Fibroblast of lung (primary cell): ENCODE data around the gene TTC23. TPM values are rescaled to one million over a fixed set of nuclear protein-coding genes. Genes with fewer than 3 reads are reported as not detected.

Experiments used
- DNase-seq, 2 donors: peaks; one replicate each; pipeline versions ENCODE4 v3.0.0 to v3.0.0-alpha.2; 2010; ENCODE audit warnings: low read depth in 2 of 2
- H2AFZ ChIP-seq: 2 replicates; pipeline ENCODE4 v1.5.1; 2012; ENCODE audit warnings: low read length, control low read depth, inconsistent platforms
- H3K27ac ChIP-seq: 2 replicates; pipeline ENCODE4 v1.5.1; 2011; ENCODE audit warnings: low read length, control low read depth; ENCODE audit not compliant: insufficient read depth
- H3K27me3 ChIP-seq: 2 replicates; pipeline ENCODE4 v1.5.1; 2011; ENCODE audit warnings: mild to moderate bottlenecking, low read length; ENCODE audit not compliant: control insufficient read depth, insufficient read depth
- H3K36me3 ChIP-seq: 2 replicates; pipeline ENCODE4 v1.5.1; 2011; ENCODE audit warnings: low read length; ENCODE audit not compliant: control insufficient read depth, insufficient read depth
- H3K4me1 ChIP-seq: 2 replicates; pipeline ENCODE4 v1.5.1; 2011; ENCODE audit warnings: low read length; ENCODE audit not compliant: control insufficient read depth, insufficient read depth; ENCODE audit errors: extremely low read depth
- H3K4me2 ChIP-seq: 2 replicates; pipeline ENCODE4 v1.5.1; 2011; ENCODE audit warnings: low read length, control low read depth; ENCODE audit not compliant: insufficient read depth; ENCODE audit errors: extremely low read depth
- H3K4me3 ChIP-seq, 4 experiments: fragments of 200-600 bp in 1 of 4; sonication (generic) in 1 of 4; replicated peaks in 1 of 4; 2 replicates each; pipeline ENCODE4 v1.5.1; 2011 to 2016; ENCODE audit warnings: low read length in 4 of 4, low read depth in 3 of 4, mild to moderate bottlenecking in 3 of 4, control low read depth in 2 of 4, inconsistent platforms in 1 of 4, mixed read lengths in 1 of 4; ENCODE audit not compliant: insufficient read depth in 1 of 4; ENCODE audit errors: control extremely low read depth in 1 of 4
- H3K79me2 ChIP-seq: 2 replicates; pipeline ENCODE4 v1.5.1; 2012; ENCODE audit warnings: mild to moderate bottlenecking, low read length, inconsistent platforms; ENCODE audit not compliant: control insufficient read depth, insufficient read depth
- H3K9ac ChIP-seq: 2 replicates; pipeline ENCODE4 v1.5.1; 2011; ENCODE audit warnings: mild to moderate bottlenecking, low read length, control low read depth; ENCODE audit not compliant: insufficient read depth
- H3K9me3 ChIP-seq: 2 replicates; pipeline ENCODE4 v1.5.1; 2012; ENCODE audit warnings: low read depth, low read length; ENCODE audit not compliant: control insufficient read depth, insufficient read depth
- H4K20me1 ChIP-seq: 2 replicates; pipeline ENCODE4 v1.5.1; 2011; ENCODE audit warnings: low read length; ENCODE audit not compliant: control insufficient read depth, insufficient read depth; ENCODE audit errors: extremely low read depth
- CTCF ChIP-seq, 2 donors: IDR thresholded peaks in 1 of 2; conservative IDR thresholded peaks in 1 of 2; 1 replicate in 1 of 2; 2 replicates in 1 of 2; pipeline ENCODE4 v1.5.1; 2011 to 2012; ENCODE audit warnings: low read length in 2 of 2, control low read depth in 1 of 2, inconsistent platforms in 1 of 2, low read depth in 1 of 2, mild to moderate bottlenecking in 1 of 2
- EZH2 ChIP-seq: IDR thresholded peaks from 2 replicates; pipeline ENCODE4 v1.5.1; 2012; ENCODE audit warnings: low read length, control low read depth, mild to moderate bottlenecking; ENCODE audit errors: missing control alignments
- polyA plus RNA-seq, 2 donors: library from polyadenylated mRNA; depleted of rRNA in 1 of 2; stranded (reverse) in 1 of 2; unstranded in 1 of 2; fragments of >200 nt; gene quantifications; 2 replicates each; pipeline ENCODE4 v1.2.1, GENCODE V29; 2011 to 2012; ENCODE audit warnings: missing spikeins in 1 of 2
- total RNA-seq: library from RNA; depleted of rRNA; stranded (reverse); fragments of >200 nt; gene quantifications from 2 replicates; pipeline ENCODE4 v1.2.1, GENCODE V29; 2014

The TTC23 gene
- total and polyA plus RNA-seq, 2 donors (not counting 1 experiment from before 2014, with no cell fraction given), result 3.5 to 30.4 TPM

GRCh38 chr15:99185414-99186130 is 63.8 kb downstream of the TTC23 start:
- Histone ChIP-seq H3K4me3 (no peak overlapping the region), H3K4me1 (no peaks in the 10 kb centered on the region), H3K27me3 (no peaks in the 10 kb centered on the region), H3K4me2 (no peak overlapping the region), H3K27ac (no peak overlapping the region), H3K36me3 (no peaks in the 10 kb centered on the region), H3K79me2 (no peaks in the 10 kb centered on the region), H4K20me1 (no peaks in the 10 kb centered on the region), H3K9me3 (no peaks in the 10 kb centered on the region), H2AFZ (no peak overlapping the region), H3K9ac (no peak overlapping the region)
- no peak for DNase-seq
- no peak for TF ChIP-seq CTCF (conservative IDR thresholded peaks at IDR 0.05 in 1 of 2, IDR thresholded peaks at IDR 0.05 in 1 of 2; ENCODE audit: low read depth in 1 of 2, low read length in 2 of 2)
- no peak for TF ChIP-seq EZH2

GRCh38 chr15:99182791-99183190 is 66.6 kb downstream of the TTC23 start:
- Histone ChIP-seq H3K27me3 (no peaks in the 10 kb centered on the region), H3K4me2 (no peak overlapping the region), H3K9ac (no peak overlapping the region), H4K20me1 (no peaks in the 10 kb centered on the region), H3K4me1 (no peaks in the 10 kb centered on the region), H3K9me3 (no peaks in the 10 kb centered on the region), H3K27ac (no peak overlapping the region), H3K4me3 (no peak overlapping the region), H3K79me2 (no peaks in the 10 kb centered on the region), H3K36me3 (peaks cover 1% of the 10 kb centered on the region), H2AFZ (no peak overlapping the region)
- DNase-seq, result no peak
- TF ChIP-seq CTCF (conservative IDR thresholded peaks at IDR 0.05 in 1 of 2, IDR thresholded peaks at IDR 0.05 in 1 of 2; ENCODE audit: low read depth in 1 of 2, low read length in 2 of 2) (no peak), EZH2 (no peak)

DNA sequence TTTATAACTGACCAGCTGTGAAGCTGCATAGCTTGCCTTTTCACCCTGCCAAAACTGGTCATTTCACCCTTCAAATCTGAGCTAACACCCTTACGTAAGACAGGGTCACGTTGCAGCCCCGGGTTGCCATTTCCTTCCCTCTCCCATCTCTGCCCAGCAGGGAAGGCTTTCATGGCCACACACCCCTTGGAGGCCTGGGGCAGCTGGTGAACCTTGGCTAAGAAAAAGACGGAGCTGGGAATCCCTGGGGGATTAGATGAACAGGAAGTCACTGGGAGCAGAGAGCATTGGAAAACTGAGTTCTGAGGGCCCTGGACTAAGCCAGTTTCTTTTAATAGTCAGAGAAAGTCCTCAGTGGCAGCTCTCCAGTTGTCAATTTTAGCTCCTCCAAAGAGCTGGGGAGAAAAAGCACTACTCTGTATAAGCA is 67.8 kb downstream of the TTC23 start:
- no peak overlapping the region for H3K27ac ChIP-seq
- H3K79me2 ChIP-seq, result no peaks in the 10 kb centered on the region
- H3K9me3 ChIP-seq, result no peaks in the 10 kb centered on the region
- no peak overlapping the region for H3K9ac ChIP-seq
- H3K4me3 ChIP-seq, result no peak overlapping the region
- no peaks in the 10 kb centered on the region for H3K27me3 ChIP-seq
- H3K4me1 ChIP-seq, result no peaks in the 10 kb centered on the region
- no peaks in the 10 kb centered on the region for H4K20me1 ChIP-seq
- peaks cover 1% of the 10 kb centered on the region for H3K36me3 ChIP-seq
- TF ChIP-seq EZH2, result no peak
- TF ChIP-seq CTCF (conservative IDR thresholded peaks at IDR 0.05 in 1 of 2, IDR thresholded peaks at IDR 0.05 in 1 of 2; ENCODE audit: low read depth in 1 of 2, low read length in 2 of 2), result no peak
- H3K4me2 ChIP-seq, result no peak overlapping the region
- H2AFZ ChIP-seq, result no peak overlapping the region
- peak in 1 of 2 donors; percentile 33 for DNase-seq
